H9 (cell line): ENCODE data around the gene METTL17. TPM values are rescaled to one million over a fixed set of nuclear protein-coding genes. Genes with fewer than 3 reads are reported as not detected.
A peak's percentile ranks its signal among the peaks of the same experiment; 100 is the strongest.

Source experiments
- DNase-seq: peaks from one replicate; pipeline ENCODE4 v3.0.0-alpha.2; 2017
- H2AFZ ChIP-seq: one replicate; pipeline ENCODE4 v1.6.1; 2013; ENCODE audit warnings: mild to moderate bottlenecking, low read length, control low read depth, moderate library complexity
- H2AK5ac ChIP-seq: 2 replicates; pipeline ENCODE4 v1.6.1; 2013; ENCODE audit warnings: low read length, control low read depth, mixed read lengths; ENCODE audit not compliant: insufficient read length
- H2BK120ac ChIP-seq: one replicate; pipeline ENCODE4 v1.6.1; 2013; ENCODE audit warnings: low read depth, mild to moderate bottlenecking, low read length, control low read depth, inconsistent platforms; ENCODE audit not compliant: poor library complexity, severe bottlenecking
- H2BK12ac ChIP-seq: 2 replicates; pipeline ENCODE4 v1.6.1; 2013; ENCODE audit warnings: low read length, control low read depth, mixed read lengths, low read depth; ENCODE audit not compliant: insufficient read length
- H2BK15ac ChIP-seq: 2 replicates; pipeline ENCODE4 v1.6.1; 2013; ENCODE audit warnings: low read depth, low read length, control low read depth
- H2BK20ac ChIP-seq: one replicate; pipeline ENCODE4 v1.6.1; 2013; ENCODE audit warnings: low read depth, mild to moderate bottlenecking, low read length, control low read depth, inconsistent platforms; ENCODE audit not compliant: poor library complexity, severe bottlenecking
- H2BK5ac ChIP-seq: 2 replicates; pipeline ENCODE4 v1.6.1; 2013; ENCODE audit warnings: low read length, control low read depth, mixed read lengths; ENCODE audit not compliant: insufficient read length
- H3K14ac ChIP-seq: 2 replicates; pipeline ENCODE4 v1.6.1; 2013; ENCODE audit warnings: low read length, control low read depth; ENCODE audit not compliant: insufficient read depth
- H3K18ac ChIP-seq: 2 replicates; pipeline ENCODE4 v1.6.1; 2013; ENCODE audit warnings: low read depth, mild to moderate bottlenecking, mixed read lengths, low read length, control low read depth; ENCODE audit not compliant: insufficient read length
- H3K23ac ChIP-seq: 2 replicates; pipeline ENCODE4 v1.6.1; 2013; ENCODE audit warnings: low read length, control low read depth, mixed read lengths, low read depth; ENCODE audit not compliant: insufficient read length
- H3K23me2 ChIP-seq: 2 replicates; pipeline ENCODE4 v1.6.1; 2013; ENCODE audit warnings: low read depth, mild to moderate bottlenecking, mixed read lengths, low read length, control low read depth; ENCODE audit not compliant: insufficient read length, poor library complexity, severe bottlenecking
- H3K27ac ChIP-seq: 2 replicates; pipeline ENCODE4 v1.5.1; 2013; ENCODE audit warnings: low read length, control low read depth, mixed read lengths, low read depth; ENCODE audit not compliant: insufficient read length
- H3K27me3 ChIP-seq: 2 replicates; pipeline ENCODE4 v1.6.1; 2013; ENCODE audit warnings: low read length, control low read depth, inconsistent platforms; ENCODE audit not compliant: insufficient read depth
- H3K4ac ChIP-seq: 2 replicates; pipeline ENCODE4 v1.6.1; 2013; ENCODE audit warnings: low read depth, mild to moderate bottlenecking, control low read depth, inconsistent platforms, low read length, moderate library complexity
- H3K4me1 ChIP-seq: 2 replicates; pipeline ENCODE4 v1.6.1; 2013; ENCODE audit warnings: low read length, control low read depth, inconsistent platforms; ENCODE audit not compliant: insufficient read depth
- H3K4me2 ChIP-seq: 2 replicates; pipeline ENCODE4 v1.6.1; 2013; ENCODE audit warnings: low read length, control low read depth, mixed read lengths; ENCODE audit not compliant: insufficient read length, insufficient read depth
- H3K56ac ChIP-seq: 2 replicates; pipeline ENCODE4 v1.6.1; 2013; ENCODE audit warnings: low read depth, mild to moderate bottlenecking, mixed read lengths, low read length, control low read depth; ENCODE audit not compliant: insufficient read length
- H3K79me1 ChIP-seq: 2 replicates; pipeline ENCODE4 v1.6.1; 2013; ENCODE audit warnings: low read depth, mild to moderate bottlenecking, moderate library complexity, low read length, control low read depth, inconsistent platforms; ENCODE audit not compliant: insufficient read depth, poor library complexity, severe bottlenecking
- H3K79me2 ChIP-seq: 2 replicates; pipeline ENCODE4 v1.6.1; 2013; ENCODE audit warnings: low read length, control low read depth, inconsistent platforms; ENCODE audit not compliant: insufficient read depth
- H3K9ac ChIP-seq: 2 replicates; pipeline ENCODE4 v1.6.1; 2013; ENCODE audit warnings: low read length, control low read depth, mixed read lengths; ENCODE audit not compliant: insufficient read length; ENCODE audit errors: extremely low read depth
- H3K9me3 ChIP-seq: one replicate; pipeline ENCODE4 v1.6.1; 2013; ENCODE audit warnings: low read depth, low read length, inconsistent platforms; ENCODE audit not compliant: control insufficient read depth
- H3T11ph ChIP-seq: one replicate; pipeline ENCODE4 v1.6.1; 2013; ENCODE audit warnings: mild to moderate bottlenecking, low read length, control low read depth, inconsistent platforms
- H4K20me1 ChIP-seq: one replicate; pipeline ENCODE4 v1.6.1; 2013; ENCODE audit not compliant: control insufficient read depth, insufficient read length, insufficient read depth
- H4K5ac ChIP-seq: 2 replicates; pipeline ENCODE4 v1.6.1; 2013; ENCODE audit warnings: low read depth, mild to moderate bottlenecking, mixed read lengths, low read length, control low read depth; ENCODE audit not compliant: insufficient read length
- H4K8ac ChIP-seq: replicated peaks from 2 replicates; pipeline ENCODE4 v1.6.1; 2013; ENCODE audit warnings: low read length, control low read depth, mixed read lengths, low read depth; ENCODE audit not compliant: insufficient read length
- H4K91ac ChIP-seq: 2 replicates; pipeline ENCODE4 v1.6.1; 2013; ENCODE audit warnings: low read depth, mild to moderate bottlenecking, moderate library complexity, mixed read lengths, low read length, control low read depth; ENCODE audit not compliant: insufficient read length
- H3K27ac Mint-ChIP-seq, 3 experiments: 2 replicates in 2 of 3; 3 replicates in 1 of 3; pipeline ENCODE4 v1.8.0; 2020 to 2021; ENCODE audit warnings: mixed read lengths in 3 of 3, mild to moderate bottlenecking in 1 of 3, moderate library complexity in 1 of 3
- H3K27me3 Mint-ChIP-seq: 2 replicates; pipeline ENCODE4 v1.8.0; 2021; ENCODE audit warnings: low read depth, mild to moderate bottlenecking, moderate library complexity, mixed read lengths
- H3K36me3 Mint-ChIP-seq, 3 experiments: 2 replicates in 2 of 3; 3 replicates in 1 of 3; pipeline ENCODE4 v1.8.0; 2020 to 2021; ENCODE audit warnings: low read depth in 3 of 3, mixed read lengths in 3 of 3; ENCODE audit not compliant: insufficient read depth in 1 of 3
- H3K4me1 Mint-ChIP-seq, 2 experiments: 2 replicates each; pipeline ENCODE4 v1.8.0; 2020; ENCODE audit warnings: mixed read lengths in 2 of 2
- H3K4me3 Mint-ChIP-seq, 2 experiments: 2 replicates in 1 of 2; 3 replicates in 1 of 2; pipeline ENCODE4 v1.8.0; 2020 to 2021; ENCODE audit warnings: mild to moderate bottlenecking in 2 of 2, mixed read lengths in 2 of 2, moderate library complexity in 1 of 2
- H3K9me3 Mint-ChIP-seq, 2 experiments: 2 replicates in 1 of 2; 3 replicates in 1 of 2; pipeline ENCODE4 v1.8.0; 2020; ENCODE audit warnings: mild to moderate bottlenecking in 2 of 2, mixed read lengths in 2 of 2, moderate library complexity in 1 of 2
- WGBS: extraction: QIAGEN DNeasy Blood & Tissue Kit; methylation state at CpG from one replicate; pipeline ENCODE4 v1.1.7; 2013; ENCODE audit warnings: missing lambda C conversion rate, low lambda C conversion rate, mixed read lengths; ENCODE audit not compliant: insufficient read length; ENCODE audit errors: extremely low coverage; 5-methylcytosine and 5-hydroxymethylcytosine counted together
- total RNA-seq: library from RNA; stranded (reverse); gene quantifications from 2 replicates; pipeline ENCODE4 v1.2.1, GENCODE V29; 2021
- TF ChIP-seq, protein P1 (sequence below): fragments of 200-600 bp; sonication (generic); conservative IDR thresholded peaks from 3 replicates; pipeline ENCODE4 v1.8.0; 2021; ENCODE audit warnings: antibody characterized with exemption, mild to moderate bottlenecking

The METTL17 gene
- total RNA-seq, 1 experiment from 2014 or later = 81.4 TPM

DNA sequence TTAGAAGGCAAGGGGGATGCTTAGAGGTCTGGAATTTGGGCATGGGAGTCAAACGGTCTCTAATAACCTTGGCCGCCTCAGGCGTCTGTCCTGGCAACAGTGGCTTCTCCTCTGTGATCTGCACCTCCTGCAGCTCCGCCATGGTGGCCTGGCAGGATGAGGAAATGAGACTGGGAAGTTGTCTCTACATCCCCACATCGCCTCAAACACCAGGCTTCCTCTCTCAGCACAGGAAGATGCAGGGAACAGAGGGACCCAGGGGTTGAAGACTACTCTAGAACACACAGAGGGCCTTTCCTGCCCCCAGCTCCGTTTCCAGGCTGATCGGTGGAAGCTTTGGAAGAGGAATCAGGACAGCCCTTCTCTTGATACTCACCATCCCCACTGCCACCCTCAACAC lies 33.4 kb downstream of the METTL17 start:
- no peak overlapping the region; a peak in 2 of 5 replicates for H3K4me3 Mint-ChIP-seq
- Histone ChIP-seq H3K9ac (no peak overlapping the region), H4K20me1 (no peaks in the 10 kb centered on the region), H2BK12ac (no peak overlapping the region), H2AFZ (no peak overlapping the region), H3K23me2 (peaks cover 12% of the 10 kb centered on the region), H3K4me1 (peaks cover 4% of the 10 kb centered on the region; the same call in 1 of the 2 replicates), H2BK120ac (no peak overlapping the region), H3K9me3 (no peaks in the 10 kb centered on the region), H2BK5ac (no peak overlapping the region), H3K27me3 (peaks cover 8% of the 10 kb centered on the region; the same call in 1 of the 2 replicates), H2BK20ac (no peak overlapping the region), H4K5ac (no peak overlapping the region), H3K23ac (no peak overlapping the region), H4K8ac (no peak overlapping the region), H3K79me1 (no peaks in the 10 kb centered on the region), H2BK15ac (no peak overlapping the region), H3K14ac (no peak overlapping the region), H4K91ac (no peak overlapping the region), H3K27ac (no peak overlapping the region), H3K56ac (no peak overlapping the region), H2AK5ac (no peak overlapping the region), H3K4ac (no peak overlapping the region), H3K4me2 (no peak overlapping the region), H3K18ac (no peak overlapping the region), H3T11ph (no peak overlapping the region), H3K79me2 (no peaks in the 10 kb centered on the region)
- peaks cover 55% of the 10 kb centered on the region for H3K27me3 Mint-ChIP-seq
- peaks cover 35 to 41% of the 10 kb centered on the region in 2 experiments for H3K4me1 Mint-ChIP-seq
- H3K27ac Mint-ChIP-seq = no peak overlapping the region
- H3K36me3 Mint-ChIP-seq = peaks cover 6 to 21% (median 6%) of the 10 kb centered on the region in 3 experiments; a peak in 3 of 7 replicates
- H3K9me3 Mint-ChIP-seq = no peaks in the 10 kb centered on the region
- DNase-seq = peak; percentile 25
- no CpG with 5 or more reads among the region's 7 CpGs for WGBS
- TF ChIP-seq, protein P1, sequence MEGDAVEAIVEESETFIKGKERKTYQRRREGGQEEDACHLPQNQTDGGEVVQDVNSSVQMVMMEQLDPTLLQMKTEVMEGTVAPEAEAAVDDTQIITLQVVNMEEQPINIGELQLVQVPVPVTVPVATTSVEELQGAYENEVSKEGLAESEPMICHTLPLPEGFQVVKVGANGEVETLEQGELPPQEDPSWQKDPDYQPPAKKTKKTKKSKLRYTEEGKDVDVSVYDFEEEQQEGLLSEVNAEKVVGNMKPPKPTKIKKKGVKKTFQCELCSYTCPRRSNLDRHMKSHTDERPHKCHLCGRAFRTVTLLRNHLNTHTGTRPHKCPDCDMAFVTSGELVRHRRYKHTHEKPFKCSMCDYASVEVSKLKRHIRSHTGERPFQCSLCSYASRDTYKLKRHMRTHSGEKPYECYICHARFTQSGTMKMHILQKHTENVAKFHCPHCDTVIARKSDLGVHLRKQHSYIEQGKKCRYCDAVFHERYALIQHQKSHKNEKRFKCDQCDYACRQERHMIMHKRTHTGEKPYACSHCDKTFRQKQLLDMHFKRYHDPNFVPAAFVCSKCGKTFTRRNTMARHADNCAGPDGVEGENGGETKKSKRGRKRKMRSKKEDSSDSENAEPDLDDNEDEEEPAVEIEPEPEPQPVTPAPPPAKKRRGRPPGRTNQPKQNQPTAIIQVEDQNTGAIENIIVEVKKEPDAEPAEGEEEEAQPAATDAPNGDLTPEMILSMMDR = no peak
